T-cell (primary cell): ENCODE measurements around the gene DYDC2. TPM values are rescaled to one million over a fixed set of nuclear protein-coding genes. Genes with fewer than 3 reads are reported as not detected.

ENCODE experiments used
- ATAC-seq, 4 experiments: fragments of 200-7000 bp in 3 of 4; fragments of 150-1000 bp in 1 of 4; cut with Tn5 transposase; replicated peaks in 1 of 4; 1 replicate in 3 of 4; 2 replicates in 1 of 4; pipeline ENCODE4 v1.10.0; 2021; ENCODE audit warnings: moderate library complexity in 3 of 4, mild to moderate bottlenecking in 2 of 4, moderate number of reproducible peaks in 1 of 4
- CTCF ChIA-PET, 2 donors: fragments of 300-600 bp; sonication (Branson Sonifier 250); formaldehyde crosslinking; loops; one replicate each; lab custom pipeline; 2022; ENCODE audit warnings: antibody characterized with exemption in 2 of 2; lab: Charles Lee
- POLR2A ChIA-PET, 2 donors: fragments of 300-600 bp; sonication (Branson Sonifier 250); formaldehyde crosslinking; loops; one replicate each; lab custom pipeline; 2022; ENCODE audit warnings: antibody characterized with exemption in 2 of 2; lab: Charles Lee
- DNase-seq, 35 experiments: peaks; one replicate each; pipeline versions ENCODE4 v3.0.0 to v3.0.0-alpha.2; 2013 to 2023
- H3K27ac ChIP-seq: one replicate; pipeline ENCODE4 v1.5.1; 2013; ENCODE audit warnings: low read length
- H3K27me3 ChIP-seq, 2 experiments: replicated peaks in 1 of 2; 1 replicate in 1 of 2; 2 replicates in 1 of 2; pipeline versions ENCODE4 v1.6.1 to v1.7.0; 2013; ENCODE audit warnings: low read length in 1 of 2, mixed read lengths in 1 of 2; ENCODE audit not compliant: control insufficient read depth in 2 of 2, insufficient read depth in 2 of 2; ENCODE audit errors: extremely low read depth in 1 of 2
- H3K36me3 ChIP-seq, 2 donors: 1 replicate in 1 of 2; 2 replicates in 1 of 2; pipeline versions ENCODE4 v1.6.1 to v1.7.0; 2013; ENCODE audit warnings: low read length in 1 of 2; ENCODE audit not compliant: control insufficient read depth in 2 of 2, insufficient read depth in 1 of 2; ENCODE audit errors: extremely low read depth in 1 of 2
- H3K4me1 ChIP-seq, 2 experiments: 1 replicate in 1 of 2; 2 replicates in 1 of 2; pipeline versions ENCODE4 v1.6.1 to v1.7.0; 2013; ENCODE audit warnings: low read length in 2 of 2, mixed read lengths in 1 of 2; ENCODE audit not compliant: insufficient read depth in 2 of 2, control insufficient read depth in 1 of 2; ENCODE audit errors: extremely low read depth in 1 of 2
- H3K4me3 ChIP-seq, 2 donors: 1 replicate in 1 of 2; 2 replicates in 1 of 2; pipeline versions ENCODE4 v1.5.1 to v1.7.0; 2013; ENCODE audit warnings: mild to moderate bottlenecking in 2 of 2, low read length in 1 of 2, moderate library complexity in 1 of 2; ENCODE audit not compliant: control insufficient read depth in 1 of 2; ENCODE audit errors: extremely low read depth in 1 of 2
- H3K9me3 ChIP-seq: 2 replicates; pipeline ENCODE4 v1.7.0; 2013
- H3K27ac Mint-ChIP-seq, 2 donors: one replicate each; pipeline ENCODE4 v1.8.0; 2020 to 2021; ENCODE audit warnings: mild to moderate bottlenecking in 2 of 2, mixed read lengths in 2 of 2
- H3K27me3 Mint-ChIP-seq, 2 donors: one replicate each; pipeline ENCODE4 v1.8.0; 2021 to 2022; ENCODE audit warnings: mixed read lengths in 2 of 2
- H3K36me3 Mint-ChIP-seq: one replicate; pipeline ENCODE4 v1.8.0; 2021; ENCODE audit warnings: mixed read lengths
- H3K4me1 Mint-ChIP-seq, 3 donors: one replicate each; pipeline ENCODE4 v1.8.0; 2020 to 2022; ENCODE audit warnings: mixed read lengths in 3 of 3, mild to moderate bottlenecking in 1 of 3
- H3K4me3 Mint-ChIP-seq, 3 donors: one replicate each; pipeline ENCODE4 v1.8.0; 2020 to 2022; ENCODE audit warnings: mild to moderate bottlenecking in 3 of 3, mixed read lengths in 3 of 3, moderate library complexity in 3 of 3
- H3K9me3 Mint-ChIP-seq, 3 donors: one replicate each; pipeline ENCODE4 v1.8.0; 2020 to 2022; ENCODE audit warnings: mixed read lengths in 3 of 3
- WGBS: methylation state at CpG from one replicate; pipeline ENCODE4 v1.1.5; 2013; ENCODE audit warnings: missing lambda C conversion rate; ENCODE audit not compliant: insufficient coverage; 5-methylcytosine and 5-hydroxymethylcytosine counted together
- total RNA-seq, 35 experiments: library from RNA in 6 of 35; stranded (reverse) in 6 of 35; fragments of 120-200 nt in 1 of 35; gene quantifications; one replicate each; pipeline versions ENCODE4 v1.2.1 to v1.2.4 and lab custom pipeline; 2013 to 2026

The DYDC2 gene
- total RNA-seq, 5 donors from 2014 or later (not counting 1 experiment from before 2014, with no cell fraction given), result not detected

DNA sequence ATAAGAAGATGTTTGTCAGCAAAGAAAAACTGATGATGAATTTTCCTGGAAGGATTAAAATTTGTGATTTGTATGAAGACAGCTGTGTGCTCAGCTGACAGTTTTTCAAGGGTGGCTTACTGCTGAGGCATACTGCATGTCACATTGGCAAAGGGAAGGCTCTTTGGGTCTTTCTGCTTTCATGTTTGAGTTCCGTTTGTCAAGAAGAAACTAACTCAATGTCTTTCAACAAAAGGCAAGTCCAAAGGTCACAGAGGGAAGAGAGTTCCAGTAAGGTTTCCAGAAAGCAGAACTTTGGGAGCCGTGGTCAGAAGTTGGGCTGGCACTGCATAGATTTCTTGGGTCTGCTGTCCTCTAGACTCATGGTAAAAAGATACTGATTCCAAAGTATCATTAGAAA is 16.9 kb downstream of the DYDC2 start:
- no peaks in the 10 kb centered on the region for H3K9me3 ChIP-seq
- Mint-ChIP-seq H3K36me3 (no peaks in the 10 kb centered on the region), H3K27me3 (peaks cover 3 to 7% of the 10 kb centered on the region in 2 donors), H3K9me3 (peaks cover 0 to 6% (median 0%) of the 10 kb centered on the region in 3 donors), H3K27ac (no peak overlapping the region), H3K4me1 (peaks cover 5 to 13% (median 5%) of the 10 kb centered on the region in 3 donors), H3K4me3 (no peak overlapping the region)
- ATAC-seq, result no peak
- no peak overlapping the region for H3K27ac ChIP-seq
- ChIA-PET POLR2A (no interaction called here), CTCF (interaction anchor here in 1 of 2 donors (0.7 kb wide), 1 partner anchor 19 kb away, joined by 4 read pairs; no protein-coding TSS in a partner anchor)
- 60% methylated on average over 1 of the region's 2 CpGs for WGBS
- peaks cover 0 to 1% of the 10 kb centered on the region in 2 experiments for H3K4me1 ChIP-seq
- no peak overlapping the region for H3K4me3 ChIP-seq
- no peaks in the 10 kb centered on the region for H3K27me3 ChIP-seq
- H3K36me3 ChIP-seq, result no peaks in the 10 kb centered on the region
- DNase-seq, result no peak

- Mint-ChIP-seq H3K9me3 (no peaks in the 10 kb centered on the region), H3K36me3 (no peaks in the 10 kb centered on the region), H3K4me1 (peaks cover 16 to 26% (median 18%) of the 10 kb centered on the region in 3 donors), H3K27ac (no peak overlapping the region), H3K4me3 (no peak overlapping the region), H3K27me3 (peaks cover 0 to 3% of the 10 kb centered on the region in 2 donors)
- no peak overlapping the region for H3K4me3 ChIP-seq
- H3K9me3 ChIP-seq, result no peaks in the 10 kb centered on the region
- H3K27ac ChIP-seq, result no peak overlapping the region
- ChIA-PET CTCF (interaction anchor here (0.6 to 1.5 kb wide), 6 partner anchors 28 to 254 kb away, joined by 3 to 6 read pairs (median 4); partner anchors contain the start of gene PRXL2A (in 1 of the 2)), POLR2A (interaction anchor here in 1 of 2 donors (1.1 kb wide), 1 partner anchor 17 kb away, joined by 4 read pairs; no protein-coding TSS in a partner anchor)
- DNase-seq, result no peak
- no peaks in the 10 kb centered on the region for H3K36me3 ChIP-seq
- H3K4me1 ChIP-seq, result peaks cover 4 to 10% of the 10 kb centered on the region in 2 experiments
- WGBS, result no CpG with 5 or more reads among the region's 3 CpGs
- no peak for ATAC-seq
- no peaks in the 10 kb centered on the region for H3K27me3 ChIP-seq
Observed at GRCh38 chr10:80379701-80380100, 23.1 kb downstream of the DYDC2 start.

GRCh38 chr10:80380185-80380584 is 23.6 kb downstream of the DYDC2 start:
- 93% methylated on average over 4 of the region's 4 CpGs for WGBS

GRCh38 chr10:80382989-80383388 is 26.4 kb downstream of the DYDC2 start:
- DNase-seq (peak; percentile 20 to 74 (median 49)), ATAC-seq (peak in 3 of 4 experiments; percentile 51 to 58 (median 55))
- Mint-ChIP-seq H3K4me1 (peaks cover 16 to 19% (median 18%) of the 10 kb centered on the region in 3 donors), H3K36me3 (no peaks in the 10 kb centered on the region), H3K27me3 (peaks cover 0 to 3% of the 10 kb centered on the region in 2 donors), H3K9me3 (no peaks in the 10 kb centered on the region), H3K27ac (peak overlapping the region; percentile 72 to 82), H3K4me3 (peak overlapping the region in 1 of 3 donors; percentile 7)
- Histone ChIP-seq H3K27ac (no peak overlapping the region), H3K4me3 (no peak overlapping the region), H3K4me1 (peaks cover 4 to 10% of the 10 kb centered on the region in 2 experiments), H3K27me3 (no peaks in the 10 kb centered on the region), H3K36me3 (no peaks in the 10 kb centered on the region), H3K9me3 (no peaks in the 10 kb centered on the region)
- ChIA-PET POLR2A (no interaction called here), CTCF (interaction anchor here (0.6 to 2.5 kb wide), 7 partner anchors 25 to 541 kb away, joined by 3 to 21 read pairs (median 5); partner anchors contain the start of gene PRXL2A (in 1 of the 2))
- WGBS, result 0% methylated on average over 2 of the region's 4 CpGs

More at GRCh38 chr10:80380185-80380584, 23.6 kb downstream of the DYDC2 start:
- CTCF ChIA-PET, result interaction anchor here (0.6 to 1.5 kb wide), 11 partner anchors 16 to 1344 kb away, joined by 3 to 6 read pairs (median 4); partner anchors contain the start of gene PRXL2A (in 1 of the 2)
- H3K4me1 ChIP-seq, result peaks cover 4 to 10% of the 10 kb centered on the region in 2 experiments
- no peak overlapping the region for H3K4me3 ChIP-seq
- Mint-ChIP-seq H3K4me1 (peaks cover 16 to 26% (median 18%) of the 10 kb centered on the region in 3 donors), H3K27me3 (peaks cover 0 to 3% of the 10 kb centered on the region in 2 donors), H3K27ac (peak overlapping the region in 1 of 2 donors; percentile 16), H3K4me3 (no peak overlapping the region), H3K9me3 (no peaks in the 10 kb centered on the region), H3K36me3 (no peaks in the 10 kb centered on the region)
- no peaks in the 10 kb centered on the region for H3K36me3 ChIP-seq
- H3K27ac ChIP-seq, result no peak overlapping the region
- DNase-seq, result no peak
- H3K9me3 ChIP-seq, result no peaks in the 10 kb centered on the region
- H3K27me3 ChIP-seq, result no peaks in the 10 kb centered on the region
- no peak for ATAC-seq
- POLR2A ChIA-PET, result interaction anchor here in 1 of 2 donors (1.1 kb wide), 1 partner anchor 18 kb away, joined by 4 read pairs; no protein-coding TSS in a partner anchor

GRCh38 chr10:80390740-80391139 is 34.2 kb downstream of the DYDC2 start:
- Histone ChIP-seq H3K27ac (no peak overlapping the region), H3K36me3 (no peaks in the 10 kb centered on the region), H3K27me3 (peaks cover 0 to 11% of the 10 kb centered on the region in 2 experiments), H3K4me3 (no peak overlapping the region), H3K4me1 (no peaks in the 10 kb centered on the region), H3K9me3 (no peaks in the 10 kb centered on the region)
- Mint-ChIP-seq H3K4me1 (peaks cover 0 to 3% (median 0%) of the 10 kb centered on the region in 3 donors), H3K36me3 (no peaks in the 10 kb centered on the region), H3K4me3 (no peak overlapping the region), H3K27me3 (peaks cover 0 to 6% of the 10 kb centered on the region in 2 donors), H3K9me3 (no peaks in the 10 kb centered on the region), H3K27ac (no peak overlapping the region)
- DNase-seq (no peak), ATAC-seq (no peak)
- ChIA-PET POLR2A (interaction anchor here in 1 of 2 donors (0.6 kb wide), 1 partner anchor 17 kb away, joined by 7 read pairs; the partner anchor contains the start of gene PRXL2A), CTCF (interaction anchor here in 1 of 2 donors (1.0 kb wide), 1 partner anchor 13 kb away, joined by 3 read pairs; no protein-coding TSS in a partner anchor)
- WGBS, result 94% methylated on average over 5 of the region's 9 CpGs

DNA sequence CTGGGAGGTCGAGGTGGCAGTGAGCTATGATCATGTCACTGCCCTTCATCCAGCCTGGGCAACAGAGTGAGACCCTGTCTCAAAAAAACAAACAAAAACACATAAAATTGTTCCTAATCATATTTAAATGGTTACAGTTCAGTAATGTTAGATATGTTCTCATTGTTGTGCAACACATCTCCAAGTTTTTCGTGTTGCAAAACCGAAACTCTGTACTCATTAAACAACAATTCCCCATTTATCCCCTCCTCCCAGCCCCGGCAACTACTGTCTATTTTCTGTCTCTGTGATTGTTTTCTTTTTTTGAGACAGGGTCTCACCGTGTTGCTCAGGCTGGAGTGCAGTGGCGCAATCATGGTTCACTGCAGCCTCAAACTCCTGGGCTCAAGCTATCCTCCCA is 35.7 kb downstream of the DYDC2 start:
- H3K36me3 Mint-ChIP-seq, result no peaks in the 10 kb centered on the region
- DNase-seq, result no peak

More for the DNA sequence above, 35.7 kb downstream of the DYDC2 start:
- Histone ChIP-seq H3K27me3 (peaks cover 0 to 13% of the 10 kb centered on the region in 2 experiments), H3K36me3 (no peaks in the 10 kb centered on the region), H3K4me1 (no peaks in the 10 kb centered on the region), H3K27ac (no peak overlapping the region), H3K4me3 (no peak overlapping the region), H3K9me3 (no peaks in the 10 kb centered on the region)
- Mint-ChIP-seq H3K27ac (no peak overlapping the region), H3K27me3 (peaks cover 0 to 6% of the 10 kb centered on the region in 2 donors), H3K4me3 (no peak overlapping the region), H3K9me3 (no peaks in the 10 kb centered on the region), H3K4me1 (peaks cover 0 to 3% (median 0%) of the 10 kb centered on the region in 3 donors)
- no peak for ATAC-seq
- ChIA-PET CTCF (interaction anchor here (0.6 kb wide), 3 partner anchors 19 to 148 kb away, joined by 3 to 4 read pairs (median 4); no protein-coding TSS in a partner anchor), POLR2A (no interaction called here)
- no CpG with 5 or more reads among the region's 6 CpGs for WGBS
